Measurements from ENCODE around the gene RAD51B.
A peak's percentile ranks its signal among the peaks of the same experiment; 100 is the strongest.
"Not testable (repeated sequence)": the region's sequence is repeated elsewhere in the genome, so short reads cannot be mapped to it uniquely, and the experiment has no call there.

RAD51B gene

DNA sequence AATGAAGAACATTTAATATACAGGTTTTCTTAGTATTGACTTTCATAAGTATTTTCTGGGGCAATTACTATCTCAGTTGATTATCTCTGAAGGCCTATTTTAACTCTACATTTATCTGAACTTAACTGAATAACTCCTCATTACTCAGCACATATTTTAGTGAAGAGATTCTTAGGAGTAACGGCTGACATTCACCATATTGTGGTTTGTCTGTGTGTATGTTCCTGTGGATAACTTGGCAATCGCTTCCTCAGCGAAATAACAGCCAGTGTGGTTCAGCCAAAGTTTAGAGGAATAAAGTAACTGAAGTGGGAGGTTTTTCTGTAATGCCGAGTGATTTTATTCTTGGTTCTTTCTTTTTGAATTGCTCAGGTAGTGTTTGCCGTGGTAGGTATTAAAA is 168.0 kb downstream of the RAD51B start:
- peak; percentile 97 for DNase-seq

DNA sequence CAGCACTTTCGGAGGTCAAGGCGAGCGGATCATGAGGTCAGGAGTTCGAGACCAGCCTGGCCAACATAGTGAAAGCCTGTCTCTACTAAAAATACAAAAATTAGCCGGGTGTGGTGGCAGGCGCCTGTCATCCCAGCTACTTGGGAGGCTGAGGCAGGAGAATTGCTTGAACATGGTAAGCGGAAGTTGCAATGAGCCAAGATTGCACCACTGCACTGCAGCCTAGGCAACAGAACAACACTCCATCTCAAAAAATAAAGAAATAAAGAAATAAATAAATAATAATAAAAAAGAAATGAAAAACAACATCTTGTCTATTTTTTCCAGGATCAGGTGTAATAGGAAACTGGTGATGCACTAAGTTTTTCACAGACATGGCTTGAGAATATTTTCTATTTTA is 168.6 kb downstream of the RAD51B start:
- DNase-seq = not testable (repeated sequence)

DNA sequence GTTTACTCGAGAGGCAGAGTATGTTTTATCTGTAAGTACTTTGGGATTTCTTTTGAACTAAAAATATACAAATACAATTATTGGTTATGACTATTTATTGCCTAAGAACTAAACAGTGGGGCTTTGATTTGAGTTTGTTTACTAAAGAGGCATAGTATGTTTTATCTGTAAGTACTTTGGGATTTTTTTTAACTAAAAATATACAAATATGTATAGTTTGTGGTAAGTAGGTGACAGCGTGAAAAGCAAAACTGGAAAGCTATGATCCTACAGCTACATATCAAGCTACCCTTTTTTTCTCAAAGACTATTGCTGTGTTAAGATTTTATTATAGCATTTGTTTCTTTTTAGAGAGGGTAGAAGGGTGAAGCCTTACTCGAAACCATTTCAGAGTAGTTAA is 171.0 kb downstream of the RAD51B start:
- DNase-seq = no peak

GRCh38 chr14:67994531-67994930 is 175.0 kb downstream of the RAD51B start:
- no peak for DNase-seq

DNA sequence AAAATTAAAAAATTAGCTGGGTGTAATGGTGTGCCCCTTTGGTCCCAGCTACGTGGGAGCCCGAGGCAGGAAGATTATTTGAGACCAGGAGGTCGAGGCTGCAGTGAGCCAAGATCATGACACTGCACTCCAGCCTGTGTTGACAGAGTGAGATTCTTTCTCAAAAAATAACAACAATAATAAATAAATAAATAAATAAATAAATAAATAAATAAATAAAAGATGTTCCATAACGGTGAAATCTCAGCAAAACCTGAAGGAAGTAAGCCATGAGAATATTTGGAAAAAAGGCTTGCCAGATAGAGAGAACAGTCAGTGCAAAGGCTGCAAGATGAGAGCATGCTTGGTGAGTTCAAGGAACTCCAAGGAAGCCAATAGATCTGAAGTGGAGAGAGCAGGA is 176.7 kb downstream of the RAD51B start:
- no peak for DNase-seq

GRCh38 chr14:67998834-67999233 is 179.3 kb downstream of the RAD51B start:
- DNase-seq = no peak

DNA sequence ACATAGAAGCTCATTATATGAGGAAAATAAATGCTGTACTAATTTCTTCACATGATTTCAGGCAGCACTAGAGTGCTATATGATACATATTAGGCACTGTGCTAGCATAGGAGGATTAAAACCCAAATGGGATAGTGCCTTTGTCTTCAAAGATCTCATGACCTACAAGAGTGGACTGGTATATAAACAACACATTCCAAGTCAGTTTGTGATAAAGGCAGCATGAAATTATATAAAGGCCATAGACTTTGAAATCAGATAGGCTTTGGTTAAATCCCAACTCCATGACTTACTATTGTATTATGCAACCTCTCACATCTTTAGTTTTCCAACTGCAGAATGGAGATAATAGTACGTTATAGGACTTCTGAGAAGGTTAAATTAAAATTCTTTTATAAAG is 179.7 kb downstream of the RAD51B start:
- DNase-seq = peak; percentile 64

- DNase-seq = peak; percentile 93
Measured at GRCh38 chr14:67999705-68000384, 180.3 kb downstream of the RAD51B start.

DNA sequence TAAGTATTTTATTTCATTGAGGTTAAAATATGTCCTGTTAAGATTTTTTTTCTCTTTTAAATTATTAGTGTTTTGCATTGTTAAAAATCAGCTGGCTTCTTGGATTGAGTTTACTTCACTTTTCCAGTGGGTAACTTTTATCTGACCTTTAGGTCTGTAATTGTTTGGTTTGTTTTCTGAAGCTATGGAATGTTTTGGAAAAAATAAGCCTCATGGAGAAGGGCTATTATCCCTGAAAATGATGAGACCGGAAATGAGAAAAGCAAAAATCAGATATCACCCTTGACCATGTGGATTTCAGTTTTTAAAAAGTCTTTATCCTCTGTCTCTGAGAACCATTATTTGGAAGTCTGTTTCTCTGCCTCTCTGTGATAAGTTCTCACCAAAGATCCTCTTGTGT is 180.9 kb downstream of the RAD51B start:
- no peak for DNase-seq

DNA sequence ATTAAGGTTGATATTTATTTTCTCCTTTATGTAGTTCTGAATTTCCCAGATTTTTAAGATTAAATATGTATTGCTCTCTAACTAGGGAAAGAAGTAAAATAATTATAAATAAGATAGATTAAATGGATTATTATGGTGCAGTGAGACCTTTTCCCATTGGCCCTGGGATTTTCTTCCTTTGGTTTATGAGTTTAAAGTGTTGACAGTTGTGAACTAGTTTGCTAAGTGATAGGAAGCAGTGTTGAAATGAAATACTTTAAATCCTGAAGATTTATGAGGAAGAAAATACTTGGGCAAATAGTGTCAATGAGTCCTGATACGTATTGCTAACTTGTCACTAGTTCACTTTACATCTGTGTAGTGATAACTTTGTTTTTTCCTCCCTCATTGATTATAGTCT is 188.9 kb downstream of the RAD51B start:
- DNase-seq = no peak

GRCh38 chr14:68011406-68012028 is 191.9 kb downstream of the RAD51B start:
- peak; percentile 77 for DNase-seq

GRCh38 chr14:68012871-68013270 is 193.3 kb downstream of the RAD51B start:
- no peak for DNase-seq

DNA sequence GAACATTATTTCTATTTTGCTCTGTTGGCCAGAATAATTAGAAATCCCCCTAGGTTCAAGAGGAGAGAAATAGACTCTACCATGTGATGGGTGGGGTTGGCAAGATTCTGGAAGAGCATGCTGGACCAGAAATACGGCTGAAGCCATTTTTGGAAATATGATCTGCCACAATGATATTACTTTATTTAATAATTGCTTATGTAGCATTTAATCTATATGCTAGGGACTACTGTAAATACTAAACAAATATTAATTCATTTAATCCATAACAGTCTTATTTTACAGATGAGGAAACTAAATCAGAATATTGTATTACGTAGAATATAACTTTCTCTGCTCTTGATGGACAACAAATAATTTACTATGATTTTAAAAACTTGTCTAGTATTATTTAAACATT is 193.7 kb downstream of the RAD51B start:
- DNase-seq = no peak

DNA sequence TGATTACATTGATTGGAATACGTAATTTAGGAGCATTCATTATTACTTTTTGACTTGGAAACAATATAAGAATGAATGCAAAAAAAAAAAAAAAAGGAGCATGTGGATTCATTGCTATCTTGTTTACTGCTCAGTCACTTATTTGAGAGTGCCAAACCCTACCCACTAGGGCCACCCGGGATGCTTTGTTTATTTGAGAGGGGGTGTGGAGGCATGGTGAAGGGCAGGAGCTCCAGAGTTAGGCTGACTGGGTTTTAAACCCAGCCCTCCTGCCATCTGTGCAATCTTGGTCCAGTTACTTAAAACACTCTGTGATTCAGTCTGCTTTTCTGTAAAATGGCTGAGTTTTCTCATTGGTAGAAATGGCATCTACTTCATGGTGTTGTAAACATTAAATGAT is 195.2 kb downstream of the RAD51B start:
- no peak for DNase-seq

DNA sequence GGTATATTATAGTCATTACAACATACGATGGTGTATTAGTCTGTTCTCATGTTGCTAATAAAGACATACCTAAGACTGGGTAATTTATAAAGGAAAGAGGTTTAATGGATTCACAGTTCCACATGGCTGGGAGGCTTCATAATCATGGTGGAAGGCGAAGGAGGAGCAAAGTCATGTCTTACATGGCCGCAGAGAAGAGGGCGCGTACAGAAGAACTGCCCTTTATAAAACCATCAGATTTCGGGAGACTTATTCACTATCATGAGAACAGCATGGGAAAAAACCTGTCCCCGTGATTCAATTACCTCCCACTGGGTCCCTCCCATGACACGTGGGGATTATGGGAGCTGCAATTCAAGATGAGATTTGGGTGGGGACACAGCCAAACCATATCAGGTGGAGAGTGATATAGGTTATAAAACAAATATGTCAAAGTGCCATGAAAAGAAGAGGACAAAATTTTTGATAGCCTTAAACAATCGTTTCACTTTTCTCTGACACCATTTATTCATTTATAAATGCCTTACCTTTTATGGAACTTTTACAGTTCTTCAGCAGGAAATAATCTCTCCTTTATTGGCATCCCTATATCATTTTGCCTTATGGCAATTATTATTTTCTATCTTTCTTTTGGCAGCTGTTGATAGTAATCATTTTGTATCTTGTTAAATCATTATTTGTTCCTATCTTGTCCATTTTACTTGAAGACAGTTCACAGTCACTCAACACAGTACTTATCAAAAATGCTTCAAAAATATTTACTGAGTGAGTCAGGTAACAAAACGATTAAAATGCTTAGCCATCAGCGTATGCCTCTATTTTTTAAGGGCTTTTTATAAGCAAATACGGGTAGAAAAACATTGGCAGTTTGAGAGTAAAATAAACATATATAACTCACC is 196.0 kb downstream of the RAD51B start:
- peak; percentile 22 for DNase-seq

- peak; percentile 69 for DNase-seq
Measured at GRCh38 chr14:68016255-68016914, 196.8 kb downstream of the RAD51B start.

- DNase-seq = peak; percentile 14
Measured at GRCh38 chr14:68018598-68018997, 199.0 kb downstream of the RAD51B start.

- no peak for DNase-seq
Measured at GRCh38 chr14:68020493-68020892, 200.9 kb downstream of the RAD51B start.

- no peak for DNase-seq
Measured at GRCh38 chr14:68020999-68021663, 201.6 kb downstream of the RAD51B start.

DNA sequence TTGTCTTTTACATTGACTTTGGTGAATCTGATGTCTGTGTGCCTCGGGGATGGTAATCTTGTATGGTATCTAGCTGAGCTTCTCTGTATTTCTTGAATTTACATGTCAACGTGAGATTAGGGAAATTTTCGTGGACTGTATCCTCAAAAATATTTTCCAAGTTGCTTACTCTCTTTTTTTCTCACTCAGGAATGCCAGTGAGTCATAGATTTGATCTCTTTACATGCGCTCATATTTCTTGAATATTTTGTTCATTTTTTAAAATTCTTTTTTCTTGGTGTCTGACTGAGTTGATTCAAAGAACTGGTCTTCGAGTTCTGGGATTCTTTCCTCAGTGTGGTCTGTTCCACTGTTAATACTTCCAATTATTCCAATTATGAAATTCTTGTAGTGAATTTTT is 207.7 kb downstream of the RAD51B start:
- peak; percentile 50 for DNase-seq

DNA sequence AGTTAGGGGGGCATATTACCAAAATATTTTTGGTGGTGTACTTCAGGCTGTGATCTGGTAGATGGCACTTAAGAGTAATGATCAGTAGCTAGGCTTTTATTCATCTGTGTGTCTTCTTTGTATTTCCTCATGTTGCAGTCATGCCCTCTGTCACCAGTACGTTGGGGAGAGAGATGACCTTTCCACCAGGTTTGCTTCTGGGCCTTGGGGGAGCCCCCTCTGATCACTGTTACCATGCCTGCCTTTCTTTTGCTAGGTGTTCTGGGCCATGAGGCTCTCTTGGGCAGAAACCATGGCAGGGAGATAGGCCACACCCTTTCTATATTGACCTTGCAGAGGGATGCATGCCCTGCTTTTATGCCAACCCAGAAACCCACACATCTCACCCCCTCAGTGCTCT is 208.5 kb downstream of the RAD51B start:
- DNase-seq = no peak

DNA sequence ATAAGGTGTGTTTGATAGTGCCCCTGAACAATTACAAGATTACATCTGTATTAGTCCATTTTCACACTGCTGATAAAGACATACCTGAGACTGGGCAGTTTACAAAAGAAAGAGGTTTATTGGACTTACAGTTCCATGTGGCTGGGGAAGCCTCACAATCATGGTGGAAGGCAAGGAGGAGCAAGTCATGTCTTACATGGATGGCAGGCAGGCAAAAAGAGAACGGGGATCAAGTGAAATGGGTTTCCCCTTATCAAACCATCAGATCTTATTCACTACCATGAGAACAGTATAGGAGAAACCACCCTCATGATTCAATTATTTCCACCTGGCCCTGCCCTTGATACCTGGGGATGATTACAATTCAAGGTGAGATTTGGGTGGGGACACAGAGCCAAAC is 211.4 kb downstream of the RAD51B start:
- DNase-seq = not testable (repeated sequence)

GRCh38 chr14:68032154-68032553 is 212.6 kb downstream of the RAD51B start:
- DNase-seq = no peak
